WTC11 (cell line): ENCODE measurements around the gene NUP210. TPM values are rescaled to one million over a fixed set of nuclear protein-coding genes. Genes with fewer than 3 reads are reported as not detected.

Experiments
- ATAC-seq: fragments of 200-7000 bp; cut with Tn5 transposase; 2 replicates; pipeline ENCODE4 v1.10.0; 2021; ENCODE audit warnings: mild to moderate bottlenecking, moderate library complexity
- CTCF ChIA-PET: fragments of 300-600 bp; sonication (Branson Sonifier 250); formaldehyde crosslinking; loops from one replicate; lab custom pipeline; 2021; ENCODE audit warnings: antibody characterized with exemption; lab: Charles Lee
- POLR2A ChIA-PET: fragments of 350-600 bp; sonication (Branson Sonifier 250); formaldehyde crosslinking; loops from one replicate; lab custom pipeline; 2021; ENCODE audit warnings: antibody characterized with exemption; lab: Charles Lee
- DNase-seq: peaks from one replicate; pipeline ENCODE4 v3.0.0; 2021; ENCODE audit warnings: low spot score
- H3K27ac Mint-ChIP-seq: 2 replicates; pipeline ENCODE4 v1.8.0; 2021; ENCODE audit warnings: mixed read lengths
- H3K27me3 Mint-ChIP-seq: 2 replicates; pipeline ENCODE4 v1.8.0; 2021; ENCODE audit warnings: low read depth, mild to moderate bottlenecking, moderate library complexity, mixed read lengths
- H3K36me3 Mint-ChIP-seq: 2 replicates; pipeline ENCODE4 v1.8.0; 2021; ENCODE audit warnings: mixed read lengths
- H3K4me1 Mint-ChIP-seq: 2 replicates; pipeline ENCODE4 v1.8.0; 2022; ENCODE audit warnings: mixed read lengths
- H3K4me3 Mint-ChIP-seq: 2 replicates; pipeline ENCODE4 v1.8.0; 2021; ENCODE audit warnings: mild to moderate bottlenecking, moderate library complexity, mixed read lengths
- H3K9me3 Mint-ChIP-seq: 2 replicates; pipeline ENCODE4 v1.8.0; 2021; ENCODE audit warnings: mixed read lengths
- ATF6 ChIP-seq: sonication (generic); formaldehyde crosslinking; IDR thresholded peaks from 2 replicates; pipeline ENCODE4 v1.8.1; 2023; ENCODE audit warnings: mild to moderate bottlenecking, missing genetic modification reagents
- CTCF ChIP-seq: fragments of 200-600 bp; IDR thresholded peaks from 2 replicates; pipeline ENCODE4 v1.8.0; 2022; ENCODE audit warnings: antibody characterized with exemption
- E2F4 ChIP-seq: sonication (generic); formaldehyde crosslinking; IDR thresholded peaks from 2 replicates; pipeline ENCODE4 v1.8.1; 2022; ENCODE audit warnings: low read depth, mild to moderate bottlenecking, moderate library complexity, missing genetic modification reagents, borderline replicate concordance
- ETV6 ChIP-seq: sonication (generic); formaldehyde crosslinking; IDR thresholded peaks from 2 replicates; pipeline ENCODE4 v1.8.1; 2022; ENCODE audit warnings: mild to moderate bottlenecking, missing genetic modification reagents
- FOXK1 ChIP-seq: sonication (generic); formaldehyde crosslinking; IDR thresholded peaks from 2 replicates; pipeline ENCODE4 v1.8.0; 2022; ENCODE audit warnings: mild to moderate bottlenecking, moderate library complexity, missing genetic modification reagents
- GABPB1 ChIP-seq: sonication (generic); formaldehyde crosslinking; IDR thresholded peaks from 2 replicates; pipeline ENCODE4 v1.8.1; 2023; ENCODE audit warnings: mild to moderate bottlenecking, missing genetic modification reagents
- IRF1 ChIP-seq: sonication (generic); formaldehyde crosslinking; IDR thresholded peaks from 2 replicates; pipeline ENCODE4 v1.8.0; 2023; ENCODE audit warnings: missing genetic modification reagents
- KAT7 ChIP-seq: sonication (generic); formaldehyde crosslinking; IDR thresholded peaks from 2 replicates; pipeline ENCODE4 v1.8.1; 2023; ENCODE audit warnings: missing genetic modification reagents, mild to moderate bottlenecking, borderline replicate concordance
- NFYB ChIP-seq: sonication (generic); formaldehyde crosslinking; conservative IDR thresholded peaks from 2 replicates; pipeline ENCODE4 v1.8.0; 2022; ENCODE audit warnings: low read depth, missing genetic modification reagents
- NR1H2 ChIP-seq: sonication (generic); formaldehyde crosslinking; IDR thresholded peaks from 2 replicates; pipeline ENCODE4 v1.9.0; 2021; ENCODE audit warnings: mild to moderate bottlenecking, moderate library complexity, missing genetic modification reagents
- PRDM15 ChIP-seq: sonication (generic); formaldehyde crosslinking; IDR thresholded peaks from 2 replicates; pipeline ENCODE4 v1.8.0; 2022; ENCODE audit warnings: missing genetic modification reagents
- RELA ChIP-seq: sonication (generic); formaldehyde crosslinking; IDR thresholded peaks from 2 replicates; pipeline ENCODE4 v1.8.1; 2022; ENCODE audit warnings: missing genetic modification reagents, mild to moderate bottlenecking, borderline replicate concordance
- ZNF121 ChIP-seq: sonication (generic); formaldehyde crosslinking; IDR thresholded peaks from 2 replicates; pipeline ENCODE4 v1.8.0; 2023; ENCODE audit warnings: missing genetic modification reagents
- ZNF425 ChIP-seq: fragments of 250-450 bp; sonication (Bioruptor Pico); conservative IDR thresholded peaks from 2 replicates; pipeline ENCODE4 v1.9.0; 2021; ENCODE audit warnings: mild to moderate bottlenecking
- total RNA-seq: library from RNA; stranded (reverse); gene quantifications from 3 replicates; pipeline ENCODE4 v1.2.3, GENCODE V29; 2021

Gene NUP210
- total RNA-seq, 1 experiment from 2014 or later = 59.2 TPM

GRCh38 chr3:13301286-13301987, 118.7 kb downstream of the NUP210 start:
- CTCF ChIA-PET = interaction anchor here (1.2 to 2.5 kb wide), 5 partner anchors 18 to 347 kb away, joined by 3 to 7 read pairs (median 5); no protein-coding TSS in a partner anchor
- DNase-seq = peak; percentile 74
- H3K9me3 Mint-ChIP-seq = 0 out of 2 replicates have a peak, but pooled peaks cover 3% of the 10 kb centered on the region
- H3K36me3 Mint-ChIP-seq = no peaks in the 10 kb centered on the region
- peak overlapping the region; percentile 34 for H3K4me3 Mint-ChIP-seq
- peaks cover 56% of the 10 kb centered on the region for H3K4me1 Mint-ChIP-seq
- POLR2A ChIA-PET = no interaction called here
- peak overlapping the region; percentile 99 for H3K27ac Mint-ChIP-seq
- ATAC-seq = peak; percentile 91
- TF ChIP-seq GABPB1 (CRISPR knock-in tag) = no peak
- peak; percentile 97 for TF ChIP-seq ZNF121 (CRISPR knock-in tag)
- no peak for TF ChIP-seq ETV6 (CRISPR knock-in tag)
- H3K27me3 Mint-ChIP-seq = no peaks in the 10 kb centered on the region; the same call in 1 of the 2 replicates

- peak overlapping the region; percentile 99 for H3K27ac Mint-ChIP-seq
- TF ChIP-seq E2F4 (CRISPR knock-in tag) = no peak
- TF ChIP-seq NFYB (CRISPR knock-in tag) = no peak
- no peak for TF ChIP-seq ATF6
- TF ChIP-seq FOXK1 (CRISPR knock-in tag) = no peak
- TF ChIP-seq KAT7 (CRISPR knock-in tag) = no peak
- TF ChIP-seq PRDM15 (CRISPR knock-in tag) = no peak
- no peak for TF ChIP-seq RELA (CRISPR knock-in tag)
- 0 out of 2 replicates have a peak, but pooled peaks cover 3% of the 10 kb centered on the region for H3K9me3 Mint-ChIP-seq
- ChIA-PET CTCF (interaction anchor here (0.7 to 2.5 kb wide), 6 partner anchors 17 to 347 kb away, joined by 3 to 7 read pairs (median 4); no protein-coding TSS in a partner anchor), POLR2A (no interaction called here)
- no peak for DNase-seq
- peaks cover 59% of the 10 kb centered on the region for H3K4me1 Mint-ChIP-seq
- peak overlapping the region; percentile 34; the same call in 1 of the 2 replicates for H3K4me3 Mint-ChIP-seq
- H3K27me3 Mint-ChIP-seq = no peaks in the 10 kb centered on the region; the same call in 1 of the 2 replicates
- H3K36me3 Mint-ChIP-seq = no peaks in the 10 kb centered on the region
- peak; percentile 5 for ATAC-seq
These were observed 119.4 kb downstream of the NUP210 start for GRCh38 chr3:13300546-13301285.

- Mint-ChIP-seq H3K4me3 (no peak overlapping the region), H3K27ac (no peak overlapping the region), H3K36me3 (no peaks in the 10 kb centered on the region), H3K4me1 (peaks cover 55% of the 10 kb centered on the region), H3K9me3 (0 out of 2 replicates have a peak, but pooled peaks cover 3% of the 10 kb centered on the region), H3K27me3 (no peaks in the 10 kb centered on the region; the same call in 1 of the 2 replicates)
- ChIA-PET CTCF (interaction anchor here (1.7 to 2.5 kb wide), 2 partner anchors 106 to 348 kb away, joined by 5 to 7 read pairs; no protein-coding TSS in a partner anchor), POLR2A (no interaction called here)
- no peak for DNase-seq
- TF ChIP-seq NR1H2 (CRISPR knock-in tag) = no peak
- TF ChIP-seq ZNF425 (CRISPR knock-in tag) = no peak
- TF ChIP-seq IRF1 (CRISPR knock-in tag) = no peak
- no peak for TF ChIP-seq CTCF
- ATAC-seq = no peak
These were observed 120.5 kb downstream of the NUP210 start for GRCh38 chr3:13299531-13300155.
